Small intestine (tissue), 7 donors: ENCODE results near the gene TNIP2. TPM values are rescaled to one million over a fixed set of nuclear protein-coding genes. Genes with fewer than 3 reads are reported as not detected.

ENCODE experiments used
- DNase-seq, 2 donors: peaks; one replicate each; pipeline versions ENCODE4 v3.0.0 to v3.0.0-alpha.2; 2013
- FAIRE-seq: peaks from 2 replicates; lab custom pipeline; 2012; peaks lifted over from hg19 to GRCh38; lab: Jason Lieb, UNC
- H3K27ac ChIP-seq, 3 donors: one replicate each; pipeline ENCODE4 v1.5.1; 2013; ENCODE audit warnings: low read length in 2 of 3, mild to moderate bottlenecking in 2 of 3, control low read depth in 1 of 3, inconsistent platforms in 1 of 3, low read depth in 1 of 3, moderate library complexity in 1 of 3
- H3K27me3 ChIP-seq, 3 donors: one replicate each; pipeline ENCODE4 v1.6.1; 2013; ENCODE audit warnings: low read length in 3 of 3, inconsistent platforms in 1 of 3; ENCODE audit not compliant: control insufficient read depth in 3 of 3, insufficient read depth in 3 of 3
- H3K36me3 ChIP-seq, 3 donors: one replicate each; pipeline ENCODE4 v1.6.1; 2013; ENCODE audit warnings: low read length in 3 of 3, inconsistent platforms in 1 of 3, low read depth in 1 of 3, mild to moderate bottlenecking in 1 of 3, moderate library complexity in 1 of 3; ENCODE audit not compliant: control insufficient read depth in 3 of 3, insufficient read depth in 2 of 3
- H3K4me1 ChIP-seq, 3 donors: one replicate each; pipeline ENCODE4 v1.6.1; 2013; ENCODE audit warnings: low read length in 2 of 3, inconsistent platforms in 1 of 3, low read depth in 1 of 3, mild to moderate bottlenecking in 1 of 3, moderate library complexity in 1 of 3; ENCODE audit not compliant: control insufficient read depth in 3 of 3, insufficient read depth in 2 of 3
- H3K4me3 ChIP-seq, 3 donors: one replicate each; pipeline ENCODE4 v1.5.1; 2013; ENCODE audit warnings: low read length in 3 of 3, control low read depth in 1 of 3, inconsistent platforms in 1 of 3, low read depth in 1 of 3, mild to moderate bottlenecking in 1 of 3, moderate library complexity in 1 of 3
- H3K9me3 ChIP-seq, 2 donors: one replicate each; pipeline ENCODE4 v1.6.1; 2013; ENCODE audit warnings: low read depth in 1 of 2, low read length in 1 of 2; ENCODE audit not compliant: control insufficient read depth in 2 of 2, insufficient read depth in 1 of 2
- WGBS, 3 donors: extraction: QIAGEN DNeasy Blood & Tissue Kit; methylation state at CpG; one replicate each; pipeline ENCODE4 v1.1.7; 2013; 5-methylcytosine and 5-hydroxymethylcytosine counted together
- polyA plus RNA-seq, 4 donors: library from polyadenylated mRNA; stranded (reverse) in 3 of 4; unstranded in 1 of 4; fragments of 200-250 nt in 3 of 4; fragments of 120-200 nt in 1 of 4; gene quantifications; one replicate each; pipeline versions ENCODE4 v1.2.1 to v1.2.3, GENCODE V29; 2013
- donor health status: healthy with polysubstance abuse.
- donor health status: control.
- donor health status: control.
- donor health status: Bipolar disorder and iron deficiency.
- donor health status: healthy.

TNIP2 gene
- polyA plus RNA-seq, 4 donors = 30.1 to 109 (median 60.3) TPM

- Histone ChIP-seq H3K36me3 (peaks cover 38 to 84% (median 39%) of the 10 kb centered on the region in 3 donors), H3K9me3 (no peaks in the 10 kb centered on the region), H3K27me3 (no peaks in the 10 kb centered on the region), H3K27ac (no peak overlapping the region), H3K4me1 (peaks cover 0 to 5% (median 0%) of the 10 kb centered on the region in 3 donors), H3K4me3 (no peak overlapping the region)
- DNase-seq (no peak), FAIRE-seq (no peak)
- WGBS, 3 donors = 74 to 85% (median 81%) methylated on average over 1 of the region's 1 CpG
Observed at GRCh38 chr4:2698504-2698903, 57.6 kb downstream of the TNIP2 start.

- peaks cover 36 to 83% (median 43%) of the 10 kb centered on the region in 3 donors for H3K36me3 ChIP-seq
- DNase-seq (peak in 1 of 2 donors; percentile 21), FAIRE-seq (no peak)
- H3K9me3 ChIP-seq = no peaks in the 10 kb centered on the region
- H3K27me3 ChIP-seq = no peaks in the 10 kb centered on the region
- H3K27ac ChIP-seq = no peak overlapping the region
- H3K4me1 ChIP-seq = peaks cover 0 to 5% (median 0%) of the 10 kb centered on the region in 3 donors
- WGBS, 3 donors = 56 to 79% (median 62%) methylated on average over 8 of the region's 8 CpGs
- no peak overlapping the region for H3K4me3 ChIP-seq
Observed at GRCh38 chr4:2697995-2698414, 58.1 kb downstream of the TNIP2 start.

GRCh38 chr4:2696423-2696822, 59.7 kb downstream of the TNIP2 start:
- Histone ChIP-seq H3K9me3 (no peaks in the 10 kb centered on the region), H3K36me3 (peaks cover 37 to 84% (median 37%) of the 10 kb centered on the region in 3 donors), H3K27me3 (no peaks in the 10 kb centered on the region), H3K4me1 (peaks cover 0 to 5% (median 0%) of the 10 kb centered on the region in 3 donors), H3K4me3 (no peak overlapping the region), H3K27ac (no peak overlapping the region)
- no peak for DNase-seq
- FAIRE-seq = no peak
- WGBS, 3 donors = 87 to 94% (median 91%) methylated on average over 14 of the region's 14 CpGs

GRCh38 chr4:2695346-2696060, 60.6 kb downstream of the TNIP2 start:
- Histone ChIP-seq H3K9me3 (no peaks in the 10 kb centered on the region), H3K4me1 (peaks cover 0 to 5% (median 0%) of the 10 kb centered on the region in 3 donors), H3K36me3 (peaks cover 39 to 87% (median 45%) of the 10 kb centered on the region in 3 donors), H3K27ac (no peak overlapping the region), H3K27me3 (no peaks in the 10 kb centered on the region), H3K4me3 (no peak overlapping the region)
- 90 to 91% (median 91%) methylated on average over 5 of the region's 5 CpGs for WGBS, 3 donors
- FAIRE-seq = no peak
- DNase-seq = no peak

- H3K36me3 ChIP-seq = peaks cover 38 to 85% (median 44%) of the 10 kb centered on the region in 3 donors
- no peak overlapping the region for H3K4me3 ChIP-seq
- WGBS, 3 donors = 93 to 96% (median 95%) methylated on average over 16 of the region's 16 CpGs
Observed at GRCh38 chr4:2694691-2695090, 61.4 kb downstream of the TNIP2 start.

GRCh38 chr4:2691952-2692435, 64.1 kb downstream of the TNIP2 start:
- Histone ChIP-seq H3K36me3 (peaks cover 34 to 81% (median 35%) of the 10 kb centered on the region in 3 donors), H3K4me3 (no peak overlapping the region), H3K4me1 (peaks cover 0 to 3% (median 0%) of the 10 kb centered on the region in 3 donors), H3K27ac (no peak overlapping the region), H3K27me3 (no peaks in the 10 kb centered on the region), H3K9me3 (no peaks in the 10 kb centered on the region)
- DNase-seq (no peak), FAIRE-seq (no peak)
- 83 to 86% (median 86%) methylated on average over 7 of the region's 7 CpGs for WGBS, 3 donors

More at GRCh38 chr4:2694691-2695090, 61.4 kb downstream of the TNIP2 start:
- H3K27ac ChIP-seq = no peak overlapping the region
- H3K9me3 ChIP-seq = no peaks in the 10 kb centered on the region
- no peak for FAIRE-seq
- DNase-seq = no peak
- H3K4me1 ChIP-seq = peaks cover 0 to 5% (median 0%) of the 10 kb centered on the region in 3 donors
- no peaks in the 10 kb centered on the region for H3K27me3 ChIP-seq

Other genes with a start within 250 kb of the TNIP2 start
- gene FAM193A, start 219.7 kb downstream of the TNIP2 start, polyA plus RNA-seq = 10 to 100 TPM in 3 of 4 donors, 1 to 10 TPM in 1; 10.0 to 19.2 (median 12.8) TPM
- gene SH3BP2, start 36.7 kb upstream of the TNIP2 start, polyA plus RNA-seq = 10 to 100 TPM in 3 of 4 donors, 1 to 10 TPM in 1; 8.9 to 38.0 (median 23.6) TPM
- gene ADD1, start 87.5 kb upstream of the TNIP2 start, polyA plus RNA-seq = 100 to 1,000 TPM; 158 to 262 (median 177) TPM
- 10 to 100 TPM in 3 of 4 donors, 1 to 10 TPM in 1; 10.0 to 26.3 (median 17.9) TPM for gene NOP14, start 207.1 kb upstream of the TNIP2 start, polyA plus RNA-seq
- 1 to 10 TPM; 1.1 to 3.8 (median 2.3) TPM for gene GRK4, start 207.2 kb upstream of the TNIP2 start, polyA plus RNA-seq